NOMO-1 (cell line): ENCODE results near the gene POTEB3.
"Not testable (repeated sequence)": the region's sequence is repeated elsewhere in the genome, so short reads cannot be mapped to it uniquely, and the experiment has no call there.

Source experiments
- DNase-seq, 2 experiments: peaks; one replicate each; lab custom pipeline; 2025; ENCODE audit not compliant: unreplicated experiment in 2 of 2; lab: John Stamatoyannopoulos, UW

POTEB3 gene

DNA sequence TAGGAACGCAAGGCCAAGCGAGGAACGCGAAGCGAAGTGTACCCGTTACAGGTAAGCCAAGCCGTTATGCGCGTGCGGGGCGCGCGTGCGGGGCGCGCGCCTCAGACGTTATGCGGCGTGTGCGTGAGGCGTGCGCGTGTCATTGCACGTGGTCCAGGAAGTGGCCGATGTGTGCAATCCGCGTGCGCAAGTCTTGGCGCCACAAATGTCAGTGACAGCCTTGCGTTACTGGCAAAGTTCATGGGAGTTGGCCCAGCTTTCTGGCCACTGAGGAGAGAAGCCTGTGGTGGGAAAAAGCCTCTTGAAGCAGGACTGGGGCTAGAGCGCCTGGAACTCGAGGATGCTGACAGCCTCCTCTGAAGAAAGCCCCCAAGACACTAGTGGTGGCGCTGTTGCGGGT is at the start of gene POTEB3:
Gene POTEB3, minus strand, starts transcription at position 101 of the 400 bp plus-strand sequence. CDS start 488 bp downstream, outside the sequence.
- DNase-seq: not testable (repeated sequence)

DNA sequence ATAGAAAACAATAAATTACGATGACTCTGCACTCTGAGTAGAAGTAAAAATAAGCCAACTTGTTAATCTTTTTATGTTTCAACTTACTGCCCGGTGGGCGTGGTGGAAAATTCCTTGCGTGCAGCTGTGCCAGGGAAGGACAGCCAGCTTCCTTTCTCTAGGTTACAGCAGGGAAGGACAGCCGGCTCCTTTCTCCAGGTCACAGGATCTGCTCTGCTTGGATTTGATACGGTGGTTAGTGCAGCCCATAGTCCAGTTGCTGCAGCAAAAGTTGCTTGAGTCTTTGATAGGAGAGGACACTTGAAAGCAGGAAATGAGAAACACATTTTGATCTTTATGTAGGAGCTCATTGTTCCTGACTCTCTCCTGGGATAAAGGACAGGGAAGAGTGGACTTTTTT is 13.4 kb upstream of the POTEB3 start:
- DNase-seq: not testable (repeated sequence)

DNA sequence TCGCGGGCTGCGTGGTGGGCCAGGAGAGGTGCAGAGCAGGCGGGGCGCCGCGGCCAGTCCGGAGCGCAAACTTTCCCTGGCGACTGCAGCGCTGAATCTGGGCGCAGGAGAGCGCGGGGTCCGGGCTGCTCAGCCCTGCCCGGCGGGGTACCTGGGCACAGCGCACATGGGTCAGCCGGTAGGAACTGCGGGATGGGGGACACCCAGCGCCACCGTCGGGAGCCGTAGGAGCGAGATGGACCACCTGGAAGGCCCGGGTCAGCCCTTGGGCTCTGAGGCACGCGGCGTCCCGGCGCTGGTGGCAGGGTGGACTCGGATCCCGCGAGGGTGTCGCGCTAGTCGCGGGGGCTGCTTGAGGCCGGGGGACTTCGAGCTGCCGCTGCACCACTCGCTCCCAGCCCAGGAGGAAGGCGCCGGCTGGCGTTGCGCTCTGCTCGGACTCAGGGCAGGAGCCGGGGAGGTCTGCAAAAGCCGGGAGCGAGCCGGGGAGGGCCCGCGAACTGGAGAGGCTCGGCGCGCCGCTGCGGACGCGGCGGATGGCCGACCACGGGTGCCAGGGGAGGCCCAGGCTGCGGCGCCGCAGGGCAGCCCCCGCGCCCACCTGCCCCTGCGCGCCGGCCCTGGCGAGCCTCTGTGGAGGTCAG is 11.7 kb upstream of the POTEB3 start:
- DNase-seq: not testable (repeated sequence)

DNA sequence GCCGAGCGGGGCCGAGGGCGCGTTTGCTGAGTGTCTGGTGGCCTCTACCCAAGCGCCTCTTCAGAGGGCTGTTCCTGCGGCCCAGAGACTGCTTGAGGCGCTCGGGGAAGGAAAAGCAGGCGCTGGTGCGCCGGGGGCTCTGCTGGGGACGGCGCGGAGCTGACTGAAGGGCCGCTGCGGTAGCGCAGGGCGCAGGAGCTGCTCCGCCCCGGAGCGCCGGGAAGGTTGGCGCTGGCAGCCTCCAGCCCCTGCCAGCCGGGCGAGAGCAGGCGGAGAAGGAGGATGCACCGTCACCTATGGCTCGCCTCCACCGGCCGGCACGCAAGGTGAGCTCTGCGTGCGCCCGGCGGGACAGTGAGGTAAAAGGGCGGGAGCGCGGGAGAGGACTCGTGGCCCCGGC is 11.2 kb upstream of the POTEB3 start:
- DNase-seq: not testable (repeated sequence)

DNA sequence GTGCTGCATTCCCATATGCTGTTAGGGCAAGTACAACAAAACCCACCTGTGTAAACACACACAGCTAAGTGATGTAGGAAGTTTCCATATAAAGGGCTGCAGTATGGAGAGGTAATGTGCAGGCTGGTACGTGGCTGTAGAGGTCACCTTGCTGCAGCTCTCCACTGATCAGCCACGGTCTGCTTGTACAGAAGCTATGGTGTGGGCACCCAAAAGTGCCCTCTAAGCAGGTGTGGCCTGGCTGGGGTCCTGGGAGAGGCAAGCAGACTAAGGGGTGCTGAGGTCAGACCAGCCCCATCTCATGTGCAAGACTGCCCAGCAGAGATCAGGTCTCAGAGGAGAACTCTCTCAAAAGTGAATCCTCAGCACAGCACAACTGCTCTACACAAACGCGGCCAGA is 32.9 kb downstream of the POTEB3 start:
- DNase-seq: not testable (repeated sequence)

DNA sequence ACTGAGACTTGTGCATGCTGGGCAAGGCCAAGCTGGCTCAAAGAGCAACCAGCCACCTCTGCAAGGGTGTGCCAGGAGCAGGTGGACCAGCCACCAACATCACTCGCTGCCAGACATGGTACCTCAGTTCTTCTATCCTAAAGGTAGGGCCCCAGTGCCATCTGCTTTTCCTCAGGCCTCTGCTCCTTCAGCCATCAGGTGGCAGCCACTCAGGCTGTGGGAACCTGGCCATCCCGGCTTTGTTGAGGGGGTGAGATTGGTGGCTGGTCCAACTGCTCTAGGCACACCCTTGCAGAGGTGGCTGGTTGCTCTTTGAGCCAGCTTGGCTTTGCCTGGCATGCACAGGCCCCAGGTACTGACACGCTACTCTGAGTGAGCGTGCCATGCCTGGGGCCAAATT is 38.8 kb downstream of the POTEB3 start:
- not testable (repeated sequence) for DNase-seq

DNA sequence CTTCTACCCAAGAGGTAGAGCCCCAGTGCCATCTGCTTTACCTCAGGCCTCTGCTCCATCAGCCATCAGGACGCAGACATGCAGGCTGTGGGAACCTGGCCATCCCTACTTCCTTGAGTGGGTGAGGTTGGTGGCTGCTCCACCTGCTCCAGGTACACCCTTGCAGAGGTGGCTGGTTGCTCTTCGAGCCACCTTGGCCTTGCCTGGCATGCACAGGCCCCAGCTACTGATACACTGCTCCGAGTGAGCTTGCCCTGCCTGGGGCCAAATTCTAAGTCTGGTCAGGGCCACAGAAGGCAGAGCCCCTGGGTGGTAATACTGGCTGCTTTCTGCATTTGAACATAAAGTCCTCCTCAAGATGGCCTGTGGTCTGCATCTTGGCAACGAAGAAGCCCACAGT is 41.2 kb downstream of the POTEB3 start:
- DNase-seq: not testable (repeated sequence)

DNA sequence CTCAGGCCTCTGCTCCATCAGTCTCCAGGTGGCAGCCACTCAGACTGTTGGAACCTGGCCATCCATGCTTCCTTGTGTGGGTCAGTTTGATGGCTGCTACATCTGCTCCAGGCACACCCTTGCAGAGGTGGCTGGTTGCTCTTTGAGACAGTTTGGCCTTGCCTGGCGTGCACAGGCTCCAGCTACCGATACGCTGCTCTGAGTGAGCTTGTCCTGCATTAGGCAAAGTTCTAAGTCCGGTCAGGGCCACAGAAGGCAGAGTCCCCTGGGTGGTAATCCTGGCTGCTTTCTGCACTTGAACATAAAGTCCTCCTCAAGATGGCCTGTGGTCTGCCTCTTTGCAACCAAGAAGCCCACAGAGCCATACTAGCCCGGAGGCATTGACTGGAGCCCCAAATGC is 41.8 kb downstream of the POTEB3 start:
- DNase-seq: not testable (repeated sequence)

DNA sequence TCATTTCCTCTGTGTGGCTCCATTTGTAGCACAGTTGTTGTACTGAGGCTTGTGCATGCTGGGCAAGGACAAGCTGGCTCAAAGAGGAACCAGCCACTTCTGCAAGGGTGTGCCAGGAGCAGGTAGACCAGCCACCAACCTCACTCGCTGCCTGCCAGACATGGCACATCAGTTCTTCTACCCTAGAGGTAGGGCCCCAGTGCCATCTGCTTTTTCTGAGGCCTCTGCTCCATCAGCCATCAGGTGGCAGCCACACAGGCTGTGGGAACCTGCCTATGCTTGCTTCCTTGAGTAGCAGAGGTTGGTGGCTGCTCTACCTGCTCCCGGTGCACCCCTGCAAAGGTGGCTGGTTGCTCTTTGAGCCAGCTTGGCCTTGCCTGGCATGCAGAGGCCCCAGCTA is 42.6 kb downstream of the POTEB3 start:
- not testable (repeated sequence) for DNase-seq

DNA sequence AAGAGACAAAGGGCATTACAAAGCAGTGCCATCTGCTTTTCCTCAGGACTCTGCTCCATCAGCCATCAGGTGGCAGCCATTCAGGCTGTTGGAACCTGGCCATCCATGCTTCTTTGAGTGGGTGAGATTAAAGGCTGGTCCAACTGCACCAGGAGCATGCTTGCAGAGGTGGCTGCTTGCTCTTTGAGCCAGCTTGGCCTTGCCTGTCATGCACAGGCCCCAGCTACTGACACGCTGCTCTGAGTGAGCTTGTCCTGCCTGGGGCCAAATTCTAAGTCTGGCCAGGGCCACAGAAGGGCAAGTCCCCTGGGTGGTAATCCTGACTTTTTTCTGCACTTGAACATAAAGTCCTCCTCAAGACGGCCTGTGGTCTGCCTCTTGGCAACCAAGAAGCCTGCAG is 43.1 kb downstream of the POTEB3 start:
- DNase-seq: not testable (repeated sequence)

DNA sequence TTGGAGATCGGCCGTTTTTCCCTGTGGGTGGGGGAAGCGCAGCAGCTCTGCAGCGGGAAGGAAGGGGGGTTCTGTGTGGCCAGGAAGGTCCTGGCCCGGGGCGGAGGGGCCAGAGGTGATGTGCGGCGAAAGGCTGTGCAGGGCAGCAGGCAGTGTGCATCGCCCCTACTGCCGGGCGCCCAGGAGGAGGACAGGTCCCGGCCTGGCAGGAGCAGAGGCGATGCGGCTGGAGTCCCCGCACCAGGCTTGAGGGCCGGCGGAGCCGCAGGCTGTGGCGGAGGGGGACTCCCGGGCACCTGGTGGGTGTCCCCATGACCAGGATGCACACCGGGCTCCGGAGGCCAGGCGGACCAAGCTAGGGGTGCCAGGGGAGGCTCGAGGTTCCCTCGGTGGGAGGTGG is 54.3 kb downstream of the POTEB3 start:
- DNase-seq: not testable (repeated sequence)

DNA sequence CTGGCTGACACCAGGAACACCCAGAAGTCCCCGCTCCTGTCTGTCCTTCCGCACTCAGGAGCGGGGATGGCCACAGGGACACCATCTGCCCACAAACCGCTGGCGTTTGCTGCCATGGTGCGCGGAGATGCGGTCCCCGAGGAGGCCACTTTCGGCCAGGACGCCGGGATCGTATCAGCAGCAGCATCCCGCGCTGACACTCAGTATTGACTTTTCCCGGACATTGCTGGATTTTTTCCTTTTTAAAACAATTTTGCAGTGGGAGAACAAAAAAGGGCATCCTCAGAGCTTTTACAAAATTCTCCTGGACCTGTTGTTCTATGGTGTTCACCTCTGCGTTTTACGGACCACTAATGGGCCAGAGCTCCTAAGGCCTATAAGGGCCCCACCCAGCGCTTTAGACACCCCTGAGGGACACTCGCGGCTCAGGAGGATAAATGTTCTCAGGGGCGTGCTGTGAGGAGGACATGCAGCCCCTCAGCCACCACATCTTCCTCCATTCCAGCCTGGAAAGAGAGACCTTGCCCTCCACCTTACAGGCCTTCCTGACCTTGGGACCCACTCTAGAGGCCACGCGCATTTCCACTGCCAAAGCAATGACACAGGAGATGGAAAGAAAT is 56.3 kb downstream of the POTEB3 start:
- not testable (repeated sequence) for DNase-seq

DNA sequence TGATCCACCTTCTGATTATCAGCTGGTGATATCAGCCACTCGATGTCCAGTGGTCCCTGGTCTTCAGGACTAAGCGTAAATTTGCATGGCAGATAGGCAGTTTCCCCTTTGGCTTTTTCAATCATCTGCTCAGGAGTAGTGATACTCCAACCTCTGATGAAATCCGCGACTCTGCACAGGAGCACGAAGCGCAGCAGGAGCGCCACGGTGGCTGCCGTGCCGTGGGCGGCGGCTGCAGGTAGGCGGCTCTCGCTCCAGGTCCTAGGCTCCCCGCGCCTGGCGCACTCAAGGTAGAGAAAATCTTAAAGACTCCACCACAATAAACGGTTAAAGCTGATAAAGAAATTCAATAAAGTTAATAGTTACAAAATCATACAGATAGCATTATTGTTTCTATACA is 66.6 kb downstream of the POTEB3 start:
- not testable (repeated sequence) for DNase-seq

DNA sequence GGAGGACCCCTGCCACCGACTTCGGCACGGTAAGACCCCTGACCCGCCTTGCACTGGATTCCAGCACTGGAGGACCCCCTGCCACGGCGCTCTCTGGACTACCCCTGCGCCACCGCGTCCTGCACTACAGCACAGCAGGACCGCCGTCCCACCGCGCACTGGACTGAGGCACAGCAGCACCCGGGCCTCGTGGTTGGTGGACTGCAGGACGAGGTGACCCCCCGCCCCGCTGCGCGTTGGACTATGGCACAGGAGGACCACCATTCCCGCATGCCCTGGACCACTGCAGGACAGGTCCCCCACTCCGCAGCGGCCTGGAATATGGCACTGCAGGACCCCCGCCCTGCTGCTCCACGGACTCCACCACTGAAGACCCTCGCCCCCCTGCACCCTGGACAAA is 71.1 kb downstream of the POTEB3 start:
- not testable (repeated sequence) for DNase-seq

DNA sequence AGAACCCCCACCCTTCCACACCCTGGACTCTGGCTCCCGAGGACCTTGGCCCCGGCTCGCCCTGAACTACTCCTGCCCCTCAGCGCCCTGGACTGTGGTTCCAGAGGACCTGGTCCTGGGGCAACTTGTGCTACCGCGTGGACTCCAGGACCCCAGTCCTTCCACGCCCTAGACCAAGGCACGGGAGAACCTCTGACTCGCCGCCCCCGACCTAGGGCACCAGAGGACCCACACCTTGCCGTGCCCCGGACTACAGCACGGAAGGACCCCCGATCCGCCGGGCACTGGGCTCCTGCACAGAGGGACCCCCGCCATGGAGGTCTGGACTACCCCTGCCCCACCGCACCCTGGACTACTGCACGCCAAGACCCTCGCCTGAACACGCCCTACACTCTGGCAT is 71.7 kb downstream of the POTEB3 start:
- DNase-seq: not testable (repeated sequence)
